A549 (cell line): ENCODE data around the gene CSDE1.

ENCODE experiments used
- BHLHE40 ChIP-seq: IDR thresholded peaks from 2 replicates; pipeline ENCODE4 v1.6.1; 2012; ENCODE audit warnings: low read depth, low read length, inconsistent platforms
- CEBPB ChIP-seq, 2 experiments: fragments of >200 bp in 1 of 2; sonication (Bioruptor Twin) in 1 of 2; formaldehyde crosslinking in 1 of 2; IDR thresholded peaks; 2 replicates each; pipeline ENCODE4 v1.6.1; 2012 to 2016
- CTCF ChIP-seq: fragments of >200 bp; sonication (Bioruptor Twin); formaldehyde crosslinking; IDR thresholded peaks from 3 replicates; pipeline ENCODE4 v1.5.1; 2016
- EP300 ChIP-seq, 2 experiments: fragments of >200 bp; sonication (Bioruptor Twin); formaldehyde crosslinking; IDR thresholded peaks; 2 replicates in 1 of 2; 3 replicates in 1 of 2; pipeline ENCODE4 v1.6.1; 2016 to 2017
- MYC ChIP-seq: IDR thresholded peaks from 2 replicates; pipeline ENCODE4 v1.6.1; 2012; ENCODE audit warnings: mild to moderate bottlenecking, inconsistent platforms, low read length, improper control_type of control experiment, borderline replicate concordance
- PHF8 ChIP-seq: fragments of 200-600 bp; sonication (generic); IDR thresholded peaks from 2 replicates; pipeline ENCODE4 v1.6.1; 2016; ENCODE audit warnings: low read depth, mild to moderate bottlenecking, antibody characterized with exemption, moderate library complexity, borderline replicate concordance

GRCh38 chr1:114771992-114772391 lies 14.2 kb upstream of the CSDE1 start:
- TF ChIP-seq CEBPB (IDR thresholded peaks at IDR 0.05) (no peak), CTCF (no peak), EP300 (IDR thresholded peaks at IDR 0.05) (no peak), BHLHE40 (no peak), MYC (no peak), PHF8 (no peak)
